Hair follicular keratinocyte (primary cell): Measurements from ENCODE around the gene PDGFB. TPM values are rescaled to one million over a fixed set of nuclear protein-coding genes. Genes with fewer than 3 reads are reported as not detected.

ENCODE experiments used
- total RNA-seq: library from RNA; depleted of rRNA; stranded (reverse); fragments of >200 nt; gene quantifications from 2 replicates; pipeline ENCODE4 v1.2.3, GENCODE V29; 2015

Gene PDGFB
- total RNA-seq: 5.7 and 6.2 TPM in 2 replicates

GRCh38 chr22:39244496-39245129 lies at the start of gene PDGFB:
TSS of gene PDGFB (minus strand) at chr22:39244982. CDS start at chr22:39243963, 1,019 bp downstream.

Other genes starting within 250 kb of the PDGFB start
- 42.9 and 53.4 TPM in 2 replicates for gene APOBEC3C, start 230.7 kb downstream of the PDGFB start, total RNA-seq
- 0.23 TPM in 1 of 2 replicates, not detected in the other for gene APOBEC3D, start 223.9 kb downstream of the PDGFB start, total RNA-seq
- 2.7 and 8.8 TPM in 2 replicates for gene APOBEC3F, start 204.1 kb downstream of the PDGFB start, total RNA-seq
- gene APOBEC3G, start 167.7 kb downstream of the PDGFB start, total RNA-seq: 8.4 and 20.9 TPM in 2 replicates
- 0.11 TPM in 1 of 2 replicates, not detected in the other for gene APOBEC3H, start 147.7 kb downstream of the PDGFB start, total RNA-seq
- 1.1 and 4.2 TPM in 2 replicates for gene CBX7, start 92.3 kb downstream of the PDGFB start, total RNA-seq
- 1,959 and 2,032 TPM in 2 replicates for gene RPL3, start 74.6 kb upstream of the PDGFB start, total RNA-seq
- 0.70 TPM in 1 of 2 replicates, not detected in the other for gene SYNGR1, start 105.0 kb upstream of the PDGFB start, total RNA-seq
- 14.5 and 20.0 TPM in 2 replicates for gene TAB1, start 154.8 kb upstream of the PDGFB start, total RNA-seq
- gene MGAT3, start 212.0 kb upstream of the PDGFB start, total RNA-seq: not detected in 2 replicates